Measurements from ENCODE around the gene GRM8. TPM values are rescaled to one million over a fixed set of nuclear protein-coding genes. Genes with fewer than 3 reads are reported as not detected.

The GRM8 gene
- total RNA-seq, 1 experiment from 2014 or later, result not detected

DNA sequence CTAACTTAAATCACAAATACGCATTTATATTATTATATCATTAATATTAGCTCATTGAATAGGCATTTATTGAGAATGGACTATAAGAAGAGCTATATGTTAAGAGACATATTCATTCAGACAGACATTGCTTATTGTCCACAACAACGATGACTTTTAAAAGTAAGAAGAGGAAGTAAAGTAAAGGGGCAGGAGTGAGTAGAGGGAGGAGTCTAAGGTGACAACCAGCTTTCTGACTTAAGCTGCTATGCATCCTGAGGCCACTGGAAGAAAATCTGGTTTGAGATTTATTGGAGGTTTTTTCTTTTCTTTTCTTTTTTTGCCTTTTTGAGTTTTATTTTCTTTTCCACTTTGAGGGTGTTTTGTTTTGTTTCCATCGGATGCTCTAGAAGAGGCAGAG, 723.5 kb downstream of the GRM8 start:
- no peaks in the 10 kb centered on the region for H3K9me2 ChIP-seq (replicated peaks; ENCODE audit: low read length)
- no peak overlapping the region for H3K9ac ChIP-seq (ENCODE audit: low read length)
- no peaks in the 10 kb centered on the region for H3K79me2 ChIP-seq (ENCODE audit: low read length)
- ChIA-PET CTCF (no interaction called here), POLR2A (ENCODE audit: unreplicated experiment) (no interaction called here)
- H3K27ac ChIP-seq (ENCODE audit: low read length), result no peak overlapping the region
- intact Hi-C loops (cut with micrococcal nuclease), result no loop called here
- no peak overlapping the region for H2AFZ ChIP-seq (ENCODE audit: low read length)
- H3F3A ChIP-seq (ENCODE audit: low read length, unreplicated experiment), result no peaks in the 10 kb centered on the region
- H3K27me3 ChIP-seq (ENCODE audit: low read length), result no peaks in the 10 kb centered on the region
- TF ChIP-seq EZH2phosphoT487 (IDR thresholded peaks at IDR 0.05; ENCODE audit: borderline replicate concordance, low read length) (no peak), EZH2 (IDR thresholded peaks at IDR 0.05; ENCODE audit: low read length, unreplicated experiment) (no peak), CTCF (conservative IDR thresholded peaks at IDR 0.05; ENCODE audit: low read depth, low read length) (no peak)
- H3K4me1 ChIP-seq (ENCODE audit: insufficient read depth, low read length), result no peaks in the 10 kb centered on the region
- DNase-seq (no peak), ATAC-seq (no peak; the same call in 1 of the 2 replicates)
- no peaks in the 10 kb centered on the region for H3K36me3 ChIP-seq (ENCODE audit: low read depth, low read length)
- no peak overlapping the region for H3K4me3 ChIP-seq (ENCODE audit: low read length)
- no peak overlapping the region for H3K4me2 ChIP-seq (ENCODE audit: low read length)
- BruUV-seq (replicated peaks), result no TSS peak
- no peaks in the 10 kb centered on the region for H4K20me1 ChIP-seq (ENCODE audit: low read length)
- no peaks in the 10 kb centered on the region for H3K9me3 ChIP-seq (ENCODE audit: low read length)

DNA sequence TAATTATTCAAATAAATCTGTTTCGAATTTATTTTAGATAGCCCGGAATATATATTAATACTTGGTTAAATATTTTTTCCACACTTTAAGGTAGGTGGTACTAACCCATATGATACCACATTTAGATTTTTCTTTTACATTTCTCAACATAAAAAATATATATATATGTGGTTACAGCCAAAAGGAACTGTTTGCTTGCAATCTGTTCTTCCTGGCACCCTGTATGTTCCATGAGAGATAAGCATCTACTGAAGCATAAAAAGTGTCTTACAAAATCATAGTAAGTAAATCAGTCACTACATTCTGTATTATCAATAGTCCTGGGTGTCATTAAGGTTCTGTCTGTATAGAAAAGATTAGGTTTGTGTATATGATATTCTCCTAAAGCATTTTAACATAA, 726.8 kb downstream of the GRM8 start:
- Histone ChIP-seq H3K27ac (ENCODE audit: low read length) (no peak overlapping the region), H3K4me1 (ENCODE audit: insufficient read depth, low read length) (no peaks in the 10 kb centered on the region), H3F3A (ENCODE audit: low read length, unreplicated experiment) (no peaks in the 10 kb centered on the region), H3K4me3 (ENCODE audit: low read length) (no peak overlapping the region), H3K9me2 (replicated peaks; ENCODE audit: low read length) (no peaks in the 10 kb centered on the region), H3K36me3 (ENCODE audit: low read depth, low read length) (no peaks in the 10 kb centered on the region), H3K9me3 (ENCODE audit: low read length) (peaks cover 8% of the 10 kb centered on the region; the same call in 1 of the 2 replicates), H3K4me2 (ENCODE audit: low read length) (no peak overlapping the region), H3K27me3 (ENCODE audit: low read length) (no peaks in the 10 kb centered on the region), H3K9ac (ENCODE audit: low read length) (no peak overlapping the region), H3K79me2 (ENCODE audit: low read length) (no peaks in the 10 kb centered on the region), H4K20me1 (ENCODE audit: low read length) (no peaks in the 10 kb centered on the region), H2AFZ (ENCODE audit: low read length) (no peak overlapping the region)
- DNase-seq (no peak), ATAC-seq (no peak)
- ChIA-PET CTCF (no interaction called here), POLR2A (ENCODE audit: unreplicated experiment) (no interaction called here)
- BruUV-seq (replicated peaks), result no TSS peak
- TF ChIP-seq EZH2 (IDR thresholded peaks at IDR 0.05; ENCODE audit: low read length, unreplicated experiment) (no peak), CTCF (conservative IDR thresholded peaks at IDR 0.05; ENCODE audit: low read depth, low read length) (no peak), EZH2phosphoT487 (IDR thresholded peaks at IDR 0.05; ENCODE audit: borderline replicate concordance, low read length) (no peak)
- intact Hi-C loops (cut with micrococcal nuclease), result no loop called here

- intact Hi-C loops (cut with micrococcal nuclease), result no loop called here
- DNase-seq, result no peak
- Histone ChIP-seq H3K4me1 (ENCODE audit: insufficient read depth, low read length) (no peaks in the 10 kb centered on the region), H3K27ac (ENCODE audit: low read length) (no peak overlapping the region), H3F3A (ENCODE audit: low read length, unreplicated experiment) (no peaks in the 10 kb centered on the region), H3K9me2 (replicated peaks; ENCODE audit: low read length) (no peaks in the 10 kb centered on the region), H3K4me2 (ENCODE audit: low read length) (no peak overlapping the region), H3K9ac (ENCODE audit: low read length) (no peak overlapping the region), H3K79me2 (ENCODE audit: low read length) (no peaks in the 10 kb centered on the region), H3K27me3 (ENCODE audit: low read length) (no peaks in the 10 kb centered on the region), H2AFZ (ENCODE audit: low read length) (no peak overlapping the region), H3K9me3 (ENCODE audit: low read length) (peaks cover 8% of the 10 kb centered on the region; the same call in 1 of the 2 replicates), H3K36me3 (ENCODE audit: low read depth, low read length) (no peaks in the 10 kb centered on the region), H3K4me3 (ENCODE audit: low read length) (no peak overlapping the region), H4K20me1 (ENCODE audit: low read length) (no peaks in the 10 kb centered on the region)
- BruUV-seq (replicated peaks), result no TSS peak
- POLR2A ChIA-PET (ENCODE audit: unreplicated experiment), result no interaction called here
- TF ChIP-seq EZH2 (IDR thresholded peaks at IDR 0.05; ENCODE audit: low read length, unreplicated experiment) (no peak), EZH2phosphoT487 (IDR thresholded peaks at IDR 0.05; ENCODE audit: borderline replicate concordance, low read length) (no peak), CTCF (conservative IDR thresholded peaks at IDR 0.05; ENCODE audit: low read depth, low read length) (no peak)
- CTCF ChIA-PET, result no interaction called here
- no peak for ATAC-seq
Observed at GRCh38 chr7:126524967-126525366, 727.8 kb downstream of the GRM8 start.

All from PC-3 (cell line).